Stimulated activated CD8-positive, alpha-beta memory T cell treated with anti-CD3 and anti-CD28 coated beads, Interleukin-7, amount 100 ng/mL, for 24 hours (primary cell): Measurements from ENCODE around the gene RANGRF.

Experiments used
- DNase-seq: peaks from one replicate; pipeline ENCODE4 v3.0.0-alpha.2; 2020; ENCODE audit warnings: low read depth

Gene RANGRF

DNA sequence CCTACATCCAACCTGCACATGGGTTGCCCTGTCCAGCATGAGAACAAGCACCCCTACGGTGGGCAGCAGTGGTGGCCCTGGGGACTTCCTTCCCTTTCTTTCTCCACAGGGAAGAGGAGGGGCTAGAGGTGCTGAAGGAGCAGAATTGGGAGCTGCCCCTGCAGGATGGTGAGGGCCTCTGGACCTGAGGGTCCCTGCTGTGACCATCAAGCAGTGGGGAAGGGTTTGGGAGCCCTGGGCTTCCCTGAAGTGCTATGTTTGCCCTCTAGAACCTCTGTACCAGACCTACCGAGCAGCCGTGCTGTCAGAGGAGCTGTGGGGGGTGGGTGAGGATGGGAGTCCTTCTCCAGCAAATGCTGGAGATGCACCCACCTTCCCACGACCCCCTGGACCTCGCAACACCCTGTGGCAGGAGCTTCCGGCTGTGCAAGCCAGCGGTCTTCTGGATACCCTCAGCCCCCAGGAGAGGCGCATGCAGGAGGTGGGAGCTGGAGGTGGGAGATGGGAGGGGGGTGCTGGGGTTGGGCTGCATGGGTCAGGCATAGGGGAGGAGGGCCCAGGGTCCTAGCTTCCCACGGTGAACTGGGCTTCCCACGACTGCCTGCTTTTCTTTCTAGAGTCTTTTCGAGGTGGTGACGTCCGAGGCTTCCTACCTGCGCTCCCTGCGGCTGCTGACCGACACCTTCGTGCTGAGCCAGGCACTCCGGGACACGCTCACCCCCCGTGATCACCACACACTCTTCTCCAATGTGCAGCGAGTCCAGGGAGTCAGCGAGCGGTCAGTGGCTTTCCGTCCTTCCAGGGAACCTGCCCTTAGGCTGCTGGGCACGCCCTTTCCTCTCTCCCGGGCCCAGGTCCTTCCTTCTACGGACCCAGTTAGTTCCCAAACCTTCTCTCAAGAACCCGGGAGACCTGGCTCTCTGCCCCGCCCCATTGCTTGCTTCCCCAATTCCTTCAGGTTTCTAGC, 26.6 kb downstream of the RANGRF start:
- no peak for DNase-seq

DNA sequence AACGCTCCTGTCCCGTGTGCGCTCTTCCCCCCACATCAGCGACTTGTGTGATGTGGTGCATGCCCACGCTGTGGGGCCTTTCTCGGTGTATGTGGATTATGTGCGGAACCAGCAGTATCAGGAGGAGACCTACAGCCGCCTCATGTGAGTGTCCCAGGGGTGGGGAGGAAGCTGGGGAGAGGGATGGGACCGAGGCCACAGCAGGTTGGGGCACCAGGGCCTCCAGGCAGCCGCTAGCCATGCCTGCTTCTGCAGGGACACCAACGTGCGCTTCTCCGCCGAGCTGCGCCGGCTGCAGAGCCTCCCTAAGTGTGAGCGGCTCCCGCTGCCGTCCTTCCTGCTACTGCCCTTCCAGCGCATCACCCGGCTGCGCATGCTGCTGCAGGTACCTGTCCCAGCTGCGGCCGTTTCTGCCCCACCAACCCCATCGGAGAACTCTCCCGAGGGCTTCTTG, 27.3 kb downstream of the RANGRF start:
- DNase-seq, result no peak

DNA sequence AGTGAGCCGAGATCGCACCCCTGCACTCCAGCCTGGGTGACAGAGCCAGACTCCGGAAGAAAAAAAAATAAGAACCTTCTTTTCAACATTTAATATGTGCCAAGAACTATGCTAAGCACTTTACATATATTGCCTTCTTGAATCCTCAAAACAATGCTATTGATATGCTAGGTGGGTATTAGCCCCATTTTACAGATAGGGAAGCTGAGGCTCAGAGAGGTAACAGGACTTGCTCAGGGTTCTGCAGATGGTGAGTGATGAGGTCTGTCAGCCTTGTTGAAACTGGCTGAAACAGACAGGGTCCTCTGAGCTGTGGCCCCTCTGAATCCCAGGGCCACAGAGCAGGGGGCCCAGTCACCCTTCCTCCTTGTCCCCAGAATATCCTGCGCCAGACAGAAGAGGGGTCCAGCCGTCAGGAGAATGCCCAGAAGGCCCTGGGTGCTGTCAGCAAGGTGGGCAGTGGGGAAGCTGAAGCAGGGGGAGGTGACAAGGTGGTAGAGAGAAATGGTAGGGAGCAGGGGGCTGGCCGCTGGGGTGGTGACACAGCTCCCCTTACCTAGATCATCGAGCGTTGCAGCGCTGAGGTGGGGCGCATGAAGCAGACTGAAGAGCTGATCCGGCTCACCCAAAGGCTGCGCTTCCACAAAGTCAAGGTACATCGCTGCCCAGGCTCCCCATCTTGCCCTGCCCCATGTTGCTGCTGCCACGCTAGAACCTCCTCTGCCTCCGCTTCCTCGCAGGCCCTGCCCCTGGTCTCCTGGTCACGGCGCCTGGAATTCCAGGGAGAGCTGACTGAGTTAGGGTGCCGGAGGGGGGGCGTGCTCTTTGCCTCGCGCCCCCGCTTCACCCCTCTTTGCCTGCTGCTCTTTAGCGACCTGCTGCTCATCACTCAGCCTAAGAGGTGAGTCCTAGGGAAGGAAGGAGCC, 29.8 kb downstream of the RANGRF start:
- DNase-seq, result no peak

DNA sequence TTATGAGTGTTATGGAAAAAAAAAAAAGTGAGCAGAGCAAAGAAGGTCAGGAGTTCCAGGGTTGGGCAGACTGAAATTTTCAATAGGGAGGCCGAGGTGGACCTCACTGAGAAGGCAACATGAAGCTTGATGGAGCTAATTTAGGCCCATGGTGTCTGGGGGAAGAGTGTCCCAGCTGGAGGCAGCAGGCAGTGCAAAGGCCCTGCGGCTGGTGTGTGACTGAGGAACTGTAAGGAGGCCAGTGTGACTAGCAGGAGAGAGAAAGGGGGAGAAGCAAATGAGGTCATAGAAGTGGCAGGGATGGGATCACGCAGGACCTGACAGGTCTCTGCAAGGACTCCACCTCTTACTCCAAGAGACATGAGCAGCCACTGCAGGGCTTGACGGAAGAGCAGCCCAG, 31.8 kb downstream of the RANGRF start:
- DNase-seq, result no peak

DNA sequence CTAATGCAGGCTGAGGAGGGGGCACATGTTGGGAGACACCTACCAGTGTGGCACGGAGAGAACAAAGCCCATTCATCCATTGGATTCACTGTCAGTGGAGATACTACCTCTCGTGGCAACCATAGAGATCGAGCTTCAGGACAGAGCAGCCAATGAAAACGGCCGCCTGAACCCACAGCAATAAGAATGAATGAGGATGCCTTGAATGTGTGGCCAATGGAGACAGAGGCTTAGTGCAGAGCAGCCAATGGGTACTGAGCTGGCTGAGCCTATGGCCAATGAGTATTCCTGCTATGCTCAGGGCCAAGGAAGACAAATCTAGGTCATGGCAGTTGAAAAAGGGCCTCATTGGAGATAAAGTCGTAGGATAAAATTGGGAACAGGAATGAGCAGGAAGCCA, 32.5 kb downstream of the RANGRF start:
- no peak for DNase-seq

DNA sequence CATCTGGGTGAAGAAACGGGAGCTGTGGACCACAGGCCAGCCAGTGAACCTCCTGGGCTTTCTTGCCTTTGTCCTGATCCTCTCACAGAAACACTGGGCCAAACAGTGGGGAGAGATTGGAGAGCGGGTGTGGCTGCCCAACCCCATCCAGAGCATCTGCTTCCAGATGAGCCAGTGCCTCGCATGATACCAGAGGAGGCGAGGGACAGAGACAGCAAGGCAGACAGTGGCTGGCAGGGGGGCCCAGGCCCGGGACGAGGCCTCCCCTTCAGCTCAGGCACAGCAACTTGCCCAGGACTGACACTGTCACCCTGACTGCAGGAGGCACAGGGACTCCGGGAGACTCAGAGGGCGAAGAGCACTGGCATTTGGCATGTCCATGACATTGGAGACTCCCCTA, 33.6 kb downstream of the RANGRF start:
- no peak for DNase-seq

DNA sequence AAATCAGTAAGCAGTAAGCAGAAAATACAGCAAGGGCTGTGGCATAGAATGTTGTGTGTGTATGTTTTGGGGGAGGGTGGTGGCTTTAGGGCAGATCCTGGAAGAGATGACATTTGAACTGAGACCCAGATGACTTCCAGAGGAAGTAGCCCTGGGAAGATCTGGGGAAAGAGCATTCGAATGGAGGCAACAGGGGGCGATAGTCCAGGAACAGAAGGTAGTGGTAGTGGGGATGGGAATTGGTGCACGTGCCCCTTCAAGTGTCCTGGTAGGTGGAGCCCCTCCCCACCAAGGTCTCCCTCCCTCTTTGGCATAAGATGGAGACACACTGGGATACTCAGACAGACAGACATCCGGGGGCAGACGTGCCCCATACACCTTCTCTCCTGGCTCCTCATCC, 35.7 kb downstream of the RANGRF start:
- DNase-seq, result no peak

DNA sequence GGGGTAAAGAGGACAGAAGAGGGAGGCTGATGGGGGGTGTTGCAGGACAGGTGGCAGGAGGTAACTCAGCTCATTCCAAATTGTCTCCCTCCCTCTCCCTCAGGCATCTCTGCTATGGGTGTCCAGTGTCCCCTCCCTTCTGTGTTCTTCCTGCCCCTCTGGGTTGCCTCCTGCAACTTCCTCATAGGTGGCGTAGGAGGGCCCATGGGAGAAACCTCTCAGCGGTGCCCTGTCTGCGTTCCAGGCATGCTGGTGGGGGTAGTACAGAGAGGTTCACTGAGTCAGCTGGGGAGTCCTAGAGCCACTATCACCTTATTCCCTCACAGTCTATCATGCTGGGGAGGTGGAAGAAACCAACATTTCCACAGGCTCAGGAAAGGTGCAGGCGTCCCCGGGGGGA, 36.5 kb downstream of the RANGRF start:
- no peak for DNase-seq

DNA sequence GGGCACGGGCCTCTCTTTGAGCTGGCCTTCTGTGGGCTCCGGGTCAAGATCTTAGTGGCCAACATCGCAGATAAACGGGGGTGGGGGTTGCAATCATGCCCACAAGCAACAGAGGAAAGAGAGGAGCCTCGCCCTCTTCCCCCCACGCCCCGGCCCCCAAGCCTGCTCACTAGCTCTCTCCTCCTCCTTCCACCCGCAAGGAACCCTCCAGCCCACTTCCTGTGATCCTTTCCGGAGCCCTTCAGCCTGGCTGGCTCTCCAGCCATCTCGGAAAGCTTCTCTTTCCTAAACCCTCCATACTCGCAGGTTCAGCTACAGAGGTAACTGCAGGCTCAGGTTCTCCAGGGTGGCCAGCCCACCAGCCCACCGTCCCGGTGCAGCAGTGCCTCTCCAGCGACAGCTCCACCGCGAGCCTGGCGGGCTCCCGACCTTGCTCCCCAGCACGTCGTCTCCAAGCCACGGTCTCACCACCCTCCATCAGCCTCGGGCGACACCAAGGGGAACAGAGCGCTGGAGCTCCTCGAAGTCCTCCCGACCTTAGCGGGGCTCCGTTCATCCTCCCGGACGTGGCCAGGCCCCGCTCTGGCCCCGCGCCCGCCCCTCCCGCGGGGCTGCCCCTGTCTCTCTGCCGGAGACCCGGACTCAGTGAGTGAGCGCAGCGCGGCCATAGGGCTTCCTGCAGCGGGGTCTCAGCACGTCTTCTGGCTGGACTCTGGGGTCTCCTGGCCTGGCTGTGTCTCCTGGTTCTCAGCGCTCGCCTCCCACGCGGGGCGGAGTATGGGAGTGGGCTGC, 38.2 kb downstream of the RANGRF start:
- DNase-seq, result no peak

DNA sequence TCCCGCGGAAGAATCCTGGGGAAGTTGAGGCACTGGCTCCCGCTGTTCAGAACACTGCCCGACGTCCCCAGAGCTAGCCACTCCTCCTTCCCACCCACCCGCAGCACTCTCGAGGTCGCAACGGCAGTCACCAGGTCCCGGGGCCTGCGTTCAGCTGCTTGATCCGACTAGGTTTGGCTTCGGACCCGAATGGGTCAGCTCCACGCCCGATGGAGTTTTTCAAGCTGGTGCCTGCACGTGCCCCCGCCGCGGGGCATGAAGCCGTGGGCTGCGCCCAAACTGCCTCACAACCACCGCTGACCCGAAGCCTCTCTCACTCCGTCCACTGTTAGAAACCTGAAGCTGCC, 38.8 kb downstream of the RANGRF start:
- no peak for DNase-seq

DNA sequence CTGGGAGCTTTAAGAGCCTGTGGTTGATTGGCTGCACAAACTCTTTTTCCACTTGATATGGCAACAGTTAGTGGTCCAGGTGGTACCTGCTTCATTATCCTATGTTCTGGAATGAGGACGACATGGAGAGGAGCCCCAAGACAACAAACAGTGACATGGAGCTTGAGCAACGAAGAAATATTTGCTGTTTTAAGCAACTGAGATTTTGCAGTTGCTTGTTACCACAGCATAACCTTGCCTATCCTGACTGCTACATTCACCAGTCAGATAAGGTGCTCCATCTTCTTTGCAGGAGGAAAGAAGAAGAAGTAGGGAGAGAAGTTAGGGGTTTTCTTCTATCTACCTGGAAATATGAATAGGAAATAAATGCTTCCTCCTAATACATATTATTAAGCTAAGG, 43.7 kb downstream of the RANGRF start:
- DNase-seq, result no peak

DNA sequence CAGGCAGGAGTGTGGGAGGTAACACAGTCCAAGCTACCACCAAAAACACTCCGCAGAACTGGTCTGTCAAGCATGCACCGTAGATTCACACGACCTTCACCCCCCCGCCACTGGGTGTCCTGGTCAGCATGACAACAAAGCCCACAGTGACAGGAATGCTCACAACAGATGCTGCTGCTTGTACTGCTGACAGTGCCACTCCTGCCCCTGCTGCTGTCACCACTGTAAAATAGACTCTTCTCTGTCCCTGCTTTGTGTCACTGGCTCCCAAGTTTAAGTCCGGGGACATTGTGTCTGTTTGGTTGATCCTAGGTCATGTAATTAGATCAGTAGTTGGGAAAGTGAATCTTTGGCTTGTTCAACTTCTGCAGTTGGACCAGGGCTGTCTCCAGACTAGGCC, 44.2 kb downstream of the RANGRF start:
- no peak for DNase-seq

DNA sequence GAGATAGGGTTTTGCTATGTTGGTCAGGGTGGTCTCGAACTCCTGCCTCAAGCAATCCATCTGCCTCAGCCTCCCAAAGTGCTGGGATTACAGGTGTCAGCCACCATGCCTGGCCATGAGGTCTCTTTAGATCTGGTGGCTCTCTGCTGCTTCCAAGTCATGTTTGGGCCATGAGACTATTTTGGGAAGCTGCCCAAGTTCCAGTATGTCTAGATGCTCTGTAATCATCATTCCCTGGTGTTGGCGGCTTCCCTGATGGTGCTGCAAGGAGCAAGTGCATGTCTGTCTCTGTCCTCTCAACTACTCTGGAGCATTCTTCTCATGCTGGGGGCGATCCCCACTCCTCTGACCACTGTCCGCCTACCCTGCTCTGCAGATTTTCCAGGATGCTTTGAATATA, 44.8 kb downstream of the RANGRF start:
- DNase-seq, result no peak

DNA sequence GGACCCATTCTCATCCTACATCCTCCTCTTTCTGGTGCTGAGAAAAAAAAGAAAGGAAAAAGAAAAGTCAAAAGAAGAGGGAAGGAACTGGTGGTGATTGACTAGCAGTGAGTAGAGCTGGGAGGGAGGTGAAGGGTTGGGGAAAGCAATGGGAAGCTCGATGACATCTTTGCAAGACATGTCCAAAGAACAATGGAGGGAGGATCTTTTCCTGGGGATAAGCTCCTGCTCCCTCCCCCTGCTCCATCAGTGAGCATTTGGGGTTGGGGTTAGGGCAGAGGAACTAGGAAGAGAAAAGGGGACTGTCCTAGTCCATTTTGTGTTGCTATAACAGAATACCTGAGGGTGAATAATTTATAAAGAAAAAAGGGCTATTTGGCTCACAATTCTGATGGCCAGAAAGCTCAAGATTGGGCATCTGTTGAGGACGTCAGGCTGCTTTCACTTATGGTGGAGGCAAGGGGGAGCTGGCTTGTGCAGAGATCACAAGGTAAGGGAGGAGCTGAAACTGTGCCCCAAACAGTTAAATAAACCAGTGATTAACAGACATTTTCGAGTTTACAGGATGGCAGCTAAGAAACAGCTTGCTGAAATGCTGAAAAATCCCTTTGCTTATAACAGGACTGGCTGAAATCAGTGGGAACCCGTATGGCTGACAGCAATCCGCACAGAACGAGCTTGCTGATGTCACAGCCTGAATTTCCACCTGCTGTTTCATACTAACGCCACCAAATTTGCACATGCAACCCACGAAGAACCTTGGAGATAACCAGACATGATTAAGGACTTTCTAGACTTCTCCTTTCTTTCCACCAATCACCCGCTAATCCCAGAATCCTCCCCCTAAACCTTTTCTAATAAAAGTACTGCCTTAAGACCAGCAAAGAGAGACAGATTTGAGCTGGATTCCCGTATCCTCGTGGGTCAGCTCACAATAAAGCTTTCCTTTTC, 49.6 kb downstream of the RANGRF start:
- DNase-seq, result no peak

DNA sequence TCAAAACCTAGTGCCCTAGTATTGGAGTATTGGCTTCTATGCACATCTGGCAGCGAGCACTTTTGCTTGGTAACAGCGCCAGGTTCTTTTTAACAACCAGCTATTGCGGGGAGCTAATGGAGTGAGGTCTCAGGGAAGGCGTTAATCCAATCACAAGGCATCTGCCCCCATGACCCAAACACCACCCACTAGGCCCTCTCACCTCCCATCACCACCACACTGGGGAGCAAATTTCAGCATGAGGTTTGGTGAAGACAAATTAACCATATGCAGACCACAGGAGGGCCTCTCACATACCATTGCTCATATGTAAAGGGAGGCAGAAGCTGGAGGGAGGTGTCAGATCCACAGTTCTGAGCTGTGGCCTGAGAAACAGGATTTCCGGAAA, 50.3 kb downstream of the RANGRF start:
- no peak for DNase-seq

DNA sequence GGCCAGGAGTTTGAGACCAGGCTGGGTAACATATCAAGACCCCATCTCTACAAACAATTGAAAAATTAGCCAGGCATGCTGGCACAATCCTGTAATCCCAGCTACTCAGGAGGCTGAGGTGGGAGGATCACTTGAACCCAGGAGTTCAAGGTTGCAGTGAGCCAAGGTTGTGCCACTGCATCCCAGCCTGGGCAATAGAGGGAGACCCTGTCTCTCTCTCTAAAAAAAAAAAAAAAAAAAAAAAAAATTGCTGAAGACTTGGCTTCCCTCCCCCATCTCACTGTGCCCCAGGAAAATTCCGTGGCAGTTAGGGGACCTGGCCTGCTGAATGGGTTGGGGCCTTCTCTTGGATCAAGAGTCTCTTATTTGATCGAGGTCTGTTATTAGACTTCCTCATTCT, 51.1 kb downstream of the RANGRF start, which contains the start of gene ODF4:
Gene ODF4 (plus strand): TSS at position 301 of the 400 bp plus-strand sequence. CDS start 212 bp downstream, outside the sequence.
- DNase-seq, result no peak
